Stimulated activated naive CD8-positive, alpha-beta T cell treated with anti-CD3 and anti-CD28 coated beads, Interleukin-15, Interleukin-2, amounts not matched to agents 100 U/mL and 50 U/mL, for 24 hours (primary cell): Measurements from ENCODE around the gene TIMP2.

Experiments
- ATAC-seq: fragments of 150-1000 bp; cut with Tn5 transposase; one replicate; pipeline ENCODE4 v1.10.0; 2021
- DNase-seq: peaks from one replicate; pipeline ENCODE4 v3.0.0; 2021

The TIMP2 gene

DNA sequence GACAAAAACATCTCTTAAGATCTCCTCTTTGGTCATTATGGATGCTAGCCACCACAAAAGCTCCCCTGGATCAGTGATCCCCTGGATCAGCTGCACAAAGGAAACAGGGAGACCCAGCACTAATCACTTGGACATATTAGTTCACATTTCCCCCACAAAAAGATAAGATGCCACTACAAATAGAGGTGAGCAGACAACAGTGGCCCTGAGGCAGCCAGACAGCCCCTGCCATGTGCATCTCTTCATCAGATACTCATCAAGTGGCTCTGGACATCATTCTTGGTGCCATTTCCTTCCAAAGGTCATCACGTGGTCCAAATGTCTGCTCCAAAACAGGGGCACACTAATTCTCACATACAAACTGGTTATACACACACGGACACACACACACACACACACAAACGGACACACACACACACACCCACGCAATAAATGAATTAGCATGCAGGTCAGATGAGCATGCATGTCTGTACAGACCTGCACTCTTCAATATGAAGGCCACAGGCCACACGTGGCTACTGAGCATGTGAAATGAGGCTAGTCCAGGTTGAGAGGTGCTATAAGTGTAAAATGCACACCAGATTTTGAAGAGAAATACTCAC, 88.7 kb downstream of the TIMP2 start:
- DNase-seq (no peak), ATAC-seq (no peak)

DNA sequence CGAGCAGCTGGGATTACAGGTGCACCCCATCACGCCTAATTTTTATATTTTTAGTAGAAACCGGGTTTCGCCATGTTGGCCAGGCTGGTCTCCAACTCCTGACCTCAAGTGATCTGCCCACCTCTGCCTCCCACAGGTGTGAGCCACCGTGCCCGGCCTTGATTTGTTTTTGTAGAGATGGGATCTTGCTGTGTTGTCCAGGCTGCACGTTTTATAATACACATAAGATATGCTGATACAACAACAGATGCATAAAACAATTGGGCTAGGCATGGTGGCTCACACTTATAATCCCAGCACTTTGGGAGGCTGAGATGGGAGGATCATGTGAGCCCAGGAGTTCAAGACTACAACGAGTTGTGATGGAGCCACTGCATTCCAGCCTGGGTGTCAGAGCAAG, 90.6 kb downstream of the TIMP2 start:
- no peak for DNase-seq
- ATAC-seq: no peak

DNA sequence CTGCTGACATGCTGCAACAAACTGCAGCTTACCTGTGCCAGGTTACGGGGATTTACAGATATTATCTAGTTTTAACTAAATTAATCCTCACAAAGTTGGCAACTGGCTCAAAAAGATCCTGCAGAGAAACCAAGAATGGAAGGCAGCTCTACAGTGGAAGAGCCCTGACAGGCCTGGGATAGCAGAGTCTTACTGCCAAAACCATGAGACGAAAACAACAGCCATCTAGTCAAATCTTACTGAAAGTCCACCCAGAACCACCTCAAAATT, 92.7 kb downstream of the TIMP2 start:
- no peak for ATAC-seq
- DNase-seq: no peak

DNA sequence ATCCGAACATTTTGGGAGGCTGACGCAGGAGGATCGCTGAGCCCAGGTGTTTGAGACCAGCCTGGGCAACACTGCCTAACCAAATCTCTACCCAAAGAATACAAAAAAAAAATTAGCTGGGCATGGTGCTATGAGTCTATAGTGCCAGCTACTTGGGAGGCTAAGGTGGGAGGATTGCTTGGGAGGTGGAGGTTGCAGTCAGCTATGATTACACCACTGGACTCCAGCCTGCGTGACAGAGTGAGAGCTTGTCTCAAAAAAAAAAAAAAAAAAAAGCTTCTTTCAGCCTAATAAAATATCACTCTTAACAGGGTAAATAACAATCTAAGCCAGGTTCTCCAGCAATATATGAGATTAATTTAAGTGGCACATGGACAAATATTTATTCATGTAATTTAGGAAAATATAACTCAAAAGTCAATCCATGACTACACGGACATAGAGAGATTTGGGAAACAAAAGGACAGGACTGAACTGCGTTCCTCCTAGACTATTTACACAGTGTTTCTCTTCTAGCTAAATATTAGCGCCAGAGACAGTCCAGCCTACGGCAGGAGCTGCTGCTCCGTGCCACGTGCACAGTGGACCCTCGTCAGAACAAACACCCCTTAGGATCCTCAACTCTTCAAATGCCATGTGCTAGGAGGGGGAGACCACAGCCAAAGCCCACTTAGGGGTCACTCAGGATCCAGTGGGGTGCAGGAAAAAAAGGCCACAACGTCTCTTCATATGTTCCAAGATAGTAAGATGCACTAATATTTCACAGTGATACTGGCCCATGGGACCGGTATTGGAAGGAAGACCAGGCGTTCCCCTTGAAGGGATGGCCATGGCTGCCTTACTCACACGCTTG, 93.3 kb downstream of the TIMP2 start:
- DNase-seq: no peak
- ATAC-seq: no peak

DNA sequence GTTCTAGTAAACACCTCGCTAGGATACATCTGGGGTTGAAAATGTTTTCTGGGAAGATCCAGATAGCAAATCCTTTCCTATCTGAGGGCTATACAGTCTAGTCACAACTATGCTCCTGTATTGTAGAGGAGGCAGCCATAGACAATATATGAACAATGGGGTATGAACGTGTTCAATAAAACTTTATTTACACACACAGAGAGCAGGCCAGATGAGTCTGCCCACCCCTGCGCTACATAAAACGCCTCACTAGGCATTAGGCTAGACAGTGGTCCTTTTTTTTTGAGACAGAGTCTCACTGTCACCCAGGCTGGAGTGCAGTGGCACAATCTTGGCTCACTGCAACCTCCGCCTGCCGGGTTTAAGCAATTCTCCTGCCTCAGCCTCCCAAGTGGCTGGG, 95.7 kb downstream of the TIMP2 start:
- no peak for DNase-seq
- no peak for ATAC-seq

DNA sequence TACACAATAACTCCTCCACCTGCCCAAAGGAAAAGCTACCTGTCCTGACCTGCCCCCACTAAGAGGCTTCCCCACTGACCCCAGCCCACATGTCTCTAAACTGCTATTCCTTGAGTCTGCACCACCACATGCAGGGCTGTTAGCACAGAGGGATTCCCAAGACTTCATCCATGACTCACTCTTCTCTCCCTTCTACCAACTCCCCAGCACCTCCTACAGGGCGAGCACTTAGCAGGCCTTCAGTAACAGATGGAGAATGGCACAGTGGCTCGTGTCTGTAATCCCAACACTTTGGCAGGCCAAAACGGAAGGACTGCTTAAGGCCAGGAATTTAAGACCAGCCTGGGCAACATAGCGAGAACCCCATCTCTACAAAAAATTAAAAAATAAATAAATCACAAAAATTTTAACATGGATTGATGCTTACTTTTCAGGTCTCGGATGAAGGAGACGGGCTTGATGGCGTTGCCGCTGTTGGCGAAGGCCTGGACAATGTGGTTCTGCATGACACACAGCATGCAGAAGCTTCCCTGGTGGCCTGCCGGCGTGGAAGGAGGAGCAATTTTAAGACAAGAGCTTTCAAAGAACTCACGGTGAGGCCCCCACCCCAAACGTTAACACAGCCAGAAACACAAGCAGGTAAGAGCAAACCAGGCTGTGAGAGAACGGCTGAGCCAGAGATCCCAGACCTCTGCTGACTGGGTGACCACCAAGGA, 96.6 kb downstream of the TIMP2 start:
- ATAC-seq: peak; percentile 51
- no peak for DNase-seq

DNA sequence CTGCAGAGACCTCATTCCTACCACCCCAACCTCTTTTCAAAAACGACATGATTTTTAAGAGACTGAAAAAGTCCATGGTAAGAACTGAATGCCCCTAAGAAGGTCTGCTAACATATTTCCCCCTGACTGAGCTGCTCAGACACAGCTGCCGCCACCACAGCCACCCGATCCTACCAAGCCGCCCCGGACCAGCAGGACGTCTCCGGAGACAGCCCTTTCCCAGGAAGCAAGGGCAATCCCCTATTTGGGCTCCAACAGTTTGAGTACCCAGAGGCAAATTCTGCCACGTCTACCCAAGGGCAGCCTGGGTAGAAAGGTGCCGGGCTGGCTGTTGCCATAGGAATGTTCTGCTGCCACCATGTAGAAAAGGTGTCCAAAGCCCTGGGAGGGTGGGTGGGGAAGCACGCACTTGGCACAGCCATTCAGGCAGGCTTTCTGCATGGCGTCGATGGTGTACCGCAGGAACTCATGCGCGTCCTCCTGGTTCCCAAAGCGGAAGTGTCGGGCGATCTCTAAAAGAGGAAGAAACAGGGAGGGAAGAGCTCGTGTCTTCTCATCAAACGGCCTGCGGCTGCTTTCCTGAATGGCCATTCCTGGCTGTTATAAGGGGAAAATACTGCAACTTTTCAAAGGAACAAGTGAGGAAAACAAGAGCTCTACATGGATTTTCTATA, 98.2 kb downstream of the TIMP2 start:
- no peak for DNase-seq
- ATAC-seq: no peak

DNA sequence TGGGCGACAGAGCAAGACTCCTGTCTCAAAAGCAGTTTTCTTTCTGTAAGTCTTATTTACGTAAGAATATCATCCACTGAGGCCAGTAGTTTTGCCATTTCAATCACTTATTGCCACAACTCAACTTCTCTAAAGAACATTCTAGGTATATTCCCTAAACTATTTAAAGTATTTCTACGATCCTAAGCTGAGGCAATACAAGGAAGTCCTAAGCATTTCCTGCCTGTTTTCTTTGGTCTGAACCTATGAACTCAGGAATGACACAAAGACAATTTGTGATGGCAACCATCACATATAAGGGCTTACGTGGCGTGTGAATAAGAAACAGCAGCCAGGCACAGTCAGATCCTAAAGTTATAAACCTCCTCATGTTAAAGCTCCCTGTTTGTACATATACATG, 98.8 kb downstream of the TIMP2 start:
- ATAC-seq (no peak), DNase-seq (no peak)

DNA sequence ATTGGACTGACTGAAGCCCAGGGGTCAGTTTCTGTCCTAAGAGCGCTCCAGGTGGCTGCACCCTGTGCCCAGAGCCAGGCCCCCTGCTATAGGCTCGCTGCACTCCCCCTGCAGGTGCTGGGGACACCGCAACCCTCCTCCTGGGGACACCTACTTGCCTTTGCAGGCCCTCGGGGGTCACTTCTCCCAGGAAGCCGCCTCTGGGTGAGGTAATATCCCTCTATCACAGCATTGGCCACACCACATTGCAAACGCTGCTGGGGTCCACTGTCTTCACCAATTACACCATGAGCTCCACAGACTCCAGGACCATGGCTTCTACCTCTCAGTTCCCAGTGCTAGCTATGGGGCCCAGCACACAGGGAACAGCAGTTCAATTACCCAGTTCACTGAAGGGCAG, 99.5 kb downstream of the TIMP2 start:
- no peak for DNase-seq
- no peak for ATAC-seq

DNA sequence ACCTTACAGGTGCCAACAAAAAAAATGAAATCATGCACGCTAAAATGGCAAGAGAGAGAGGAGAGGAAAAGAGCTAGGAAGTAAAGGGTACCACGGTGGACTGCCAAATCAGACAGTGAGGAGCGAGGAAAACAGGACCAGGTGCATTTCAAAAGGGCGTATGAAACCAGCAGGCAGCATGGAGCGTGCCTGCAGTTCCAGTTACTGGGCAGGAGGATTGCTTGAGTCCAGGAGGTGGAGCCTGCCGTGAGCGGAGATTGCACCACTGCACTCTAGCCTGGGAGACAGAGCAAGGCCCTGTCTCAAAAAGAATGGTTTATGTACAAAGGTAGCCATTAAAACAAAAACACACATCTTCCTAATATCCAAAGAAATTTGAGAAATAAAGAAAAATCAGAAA, 100.9 kb downstream of the TIMP2 start:
- no peak for ATAC-seq
- DNase-seq: no peak

DNA sequence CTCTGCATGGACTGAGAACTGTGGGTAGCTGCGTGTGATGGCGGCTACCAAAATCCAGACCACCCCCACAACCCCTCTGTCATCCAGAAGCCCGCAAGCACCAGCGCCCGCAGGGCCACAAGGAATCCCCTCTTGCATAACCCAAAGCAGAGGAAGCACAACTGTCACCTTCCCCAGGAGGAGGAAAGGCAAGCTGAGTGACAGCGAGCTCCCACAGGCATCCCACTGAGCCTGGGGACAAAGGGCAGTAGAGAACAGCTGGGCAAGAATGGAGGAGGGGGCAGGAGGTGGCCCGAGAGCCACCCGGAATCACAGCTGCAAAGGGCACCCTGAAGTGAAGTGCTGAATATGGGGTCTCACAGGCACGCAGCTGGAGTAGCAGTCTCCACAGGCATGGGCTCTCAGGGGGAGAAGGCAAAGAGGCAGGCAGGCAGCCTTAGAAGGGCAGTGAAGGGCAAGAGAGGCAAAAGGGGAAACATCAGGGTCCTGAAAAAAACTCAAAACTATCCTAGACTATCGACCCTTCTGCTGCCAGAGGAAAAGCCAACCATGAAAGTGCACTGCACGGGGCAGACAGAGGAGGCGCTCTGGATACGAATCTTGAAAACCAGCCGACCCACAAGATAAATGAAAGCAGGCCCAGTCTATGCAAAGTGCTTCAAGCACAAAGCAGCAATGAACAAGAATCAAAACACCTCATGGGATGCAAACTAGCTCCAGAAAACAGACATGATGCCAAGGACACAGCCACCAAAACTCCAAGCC, 101.7 kb downstream of the TIMP2 start:
- ATAC-seq: no peak
- no peak for DNase-seq

DNA sequence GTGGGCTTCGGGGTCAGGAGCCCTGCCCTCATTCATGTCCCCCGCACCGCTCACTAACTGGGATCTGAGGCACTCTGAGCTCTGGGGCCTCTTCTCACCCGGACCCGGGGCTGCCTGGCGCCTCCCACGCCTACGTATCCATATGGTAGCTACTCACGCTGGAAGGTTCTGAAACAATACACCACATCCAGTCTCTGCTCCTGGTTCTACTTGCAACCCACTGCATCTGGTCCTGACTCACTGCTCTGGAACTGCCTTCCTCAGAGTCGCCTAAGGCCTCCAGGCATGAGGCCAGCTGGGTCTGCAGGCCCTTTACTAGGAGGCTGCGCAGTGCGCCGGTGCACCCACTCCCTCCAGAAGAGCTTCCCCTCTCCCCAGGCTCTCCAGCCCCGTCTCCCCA, 102.6 kb downstream of the TIMP2 start:
- DNase-seq (no peak), ATAC-seq (no peak)

DNA sequence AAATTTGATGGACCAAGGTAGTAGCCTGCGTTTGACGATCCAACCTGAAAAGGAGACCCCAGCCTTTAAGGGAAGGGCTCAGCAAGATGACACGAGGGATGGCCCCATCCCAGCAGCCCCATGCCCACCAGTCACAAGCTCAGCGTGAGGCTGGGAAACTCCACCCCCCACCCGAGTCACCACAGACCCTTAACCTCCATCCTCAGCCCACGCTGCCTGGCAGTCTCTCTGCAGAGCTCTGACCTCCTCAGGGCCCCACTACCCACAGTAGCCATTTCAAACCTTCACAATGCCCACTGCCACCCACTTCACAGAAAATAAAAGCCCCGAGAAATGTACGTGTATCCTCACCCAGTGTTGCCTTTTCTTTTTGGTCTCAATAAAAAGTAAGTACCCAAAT, 103.2 kb downstream of the TIMP2 start:
- no peak for ATAC-seq

DNA sequence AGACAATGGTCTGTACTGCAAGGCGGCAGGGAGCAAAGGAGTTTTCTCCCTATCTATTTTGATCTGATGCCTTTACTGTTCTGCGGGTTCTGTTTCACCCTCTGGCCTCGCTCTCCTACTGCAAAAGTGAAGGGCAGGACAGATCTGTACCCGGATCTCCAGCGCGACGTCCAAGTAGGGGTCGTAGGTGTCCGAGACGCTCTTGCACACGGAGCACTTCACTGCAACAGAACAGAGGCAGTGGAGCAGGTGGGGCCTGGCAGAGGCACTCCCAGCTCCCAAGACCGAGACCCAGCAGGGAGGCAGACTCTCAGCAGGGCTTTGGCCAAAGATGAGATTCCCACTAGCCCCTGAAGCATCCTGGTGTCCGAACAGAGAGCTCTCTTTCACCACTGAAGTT, 104.3 kb downstream of the TIMP2 start:
- no peak for ATAC-seq
- DNase-seq: no peak

More for the DNA sequence above, 103.2 kb downstream of the TIMP2 start:
- no peak for DNase-seq

DNA sequence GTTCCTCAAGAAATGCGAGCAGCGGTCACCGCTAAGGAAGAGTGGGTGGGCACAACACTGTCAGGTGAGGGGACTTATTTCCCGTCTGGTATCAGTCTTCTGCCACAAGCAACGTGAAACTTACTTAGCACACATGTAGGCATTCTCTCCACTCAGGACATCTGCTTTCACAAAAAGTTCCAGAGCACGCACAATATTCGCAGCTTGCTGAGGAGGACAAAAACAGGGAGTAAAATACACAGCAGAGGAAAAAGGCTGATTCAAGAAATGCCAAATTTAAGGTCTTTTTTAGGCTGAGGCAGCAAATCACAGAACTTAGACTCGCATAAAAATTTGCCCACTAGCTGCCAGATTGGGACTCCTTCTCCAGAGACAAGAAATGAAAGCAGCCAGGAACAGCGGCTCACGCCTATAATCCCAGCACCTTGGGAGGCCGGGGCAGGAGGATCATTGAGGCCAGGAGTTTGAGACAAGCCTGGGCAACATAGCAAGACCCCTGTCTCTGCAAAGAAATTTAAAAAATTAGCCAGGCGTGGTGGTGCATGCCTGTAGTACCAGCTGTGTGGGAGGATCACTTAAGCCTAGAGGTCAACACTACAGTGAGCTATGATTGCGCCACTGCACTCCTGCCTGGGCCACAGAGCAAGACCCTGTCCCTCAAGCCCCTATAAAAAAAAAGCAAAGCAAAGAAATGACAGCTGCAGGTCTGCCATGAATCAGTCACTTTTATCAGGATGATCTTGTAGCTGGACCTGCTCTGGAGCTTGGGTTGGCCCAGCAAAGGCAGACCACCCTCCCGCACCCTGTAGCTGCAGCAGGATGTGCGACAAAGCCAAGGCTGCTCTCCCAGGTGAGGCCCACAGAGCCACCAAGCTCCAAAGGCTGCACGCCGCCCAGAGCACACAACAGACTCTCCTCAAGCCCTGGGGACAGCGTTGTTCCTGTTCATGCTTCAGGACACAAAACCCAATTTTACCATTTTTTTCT, 105.1 kb downstream of the TIMP2 start:
- DNase-seq (no peak), ATAC-seq (no peak)

DNA sequence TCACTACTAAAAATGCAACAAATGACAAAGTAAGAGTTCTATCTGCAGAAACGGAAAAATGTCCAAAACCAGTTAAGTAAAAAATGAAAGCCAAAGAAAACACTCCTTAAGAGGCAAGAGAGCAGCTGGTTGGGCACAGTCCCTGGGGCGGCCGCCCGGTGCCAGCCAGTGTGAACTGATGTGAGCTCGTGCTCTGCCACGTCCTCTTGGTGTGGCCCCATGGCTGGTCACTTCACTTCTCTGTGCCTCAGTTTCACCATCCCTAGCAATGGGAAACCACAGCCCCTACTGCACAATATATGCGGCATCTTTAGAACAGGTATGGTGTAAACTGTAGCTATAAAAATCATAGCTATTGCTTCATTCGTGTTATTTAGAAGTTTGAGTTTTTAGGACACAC, 105.8 kb downstream of the TIMP2 start:
- ATAC-seq: no peak
- no peak for DNase-seq

DNA sequence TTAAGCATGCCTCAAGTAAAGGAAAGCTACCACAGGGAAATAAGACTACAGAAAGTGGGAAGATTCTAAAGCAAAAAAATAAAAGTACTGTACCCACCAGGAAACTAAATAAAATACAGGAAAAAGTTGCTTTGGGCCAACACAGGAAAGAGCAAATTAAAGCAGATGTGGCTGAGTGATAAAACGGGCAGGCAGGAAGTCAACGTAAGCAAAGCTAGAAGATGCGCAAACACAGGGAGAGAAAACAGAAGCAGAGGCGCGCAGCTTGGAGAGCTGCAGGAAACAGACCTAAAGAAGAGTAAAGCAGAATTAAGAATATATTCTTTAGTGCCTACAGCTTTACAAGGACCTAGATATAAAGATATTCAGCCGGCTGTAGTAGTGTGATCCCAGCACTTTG, 106.3 kb downstream of the TIMP2 start:
- DNase-seq (no peak), ATAC-seq (no peak)

DNA sequence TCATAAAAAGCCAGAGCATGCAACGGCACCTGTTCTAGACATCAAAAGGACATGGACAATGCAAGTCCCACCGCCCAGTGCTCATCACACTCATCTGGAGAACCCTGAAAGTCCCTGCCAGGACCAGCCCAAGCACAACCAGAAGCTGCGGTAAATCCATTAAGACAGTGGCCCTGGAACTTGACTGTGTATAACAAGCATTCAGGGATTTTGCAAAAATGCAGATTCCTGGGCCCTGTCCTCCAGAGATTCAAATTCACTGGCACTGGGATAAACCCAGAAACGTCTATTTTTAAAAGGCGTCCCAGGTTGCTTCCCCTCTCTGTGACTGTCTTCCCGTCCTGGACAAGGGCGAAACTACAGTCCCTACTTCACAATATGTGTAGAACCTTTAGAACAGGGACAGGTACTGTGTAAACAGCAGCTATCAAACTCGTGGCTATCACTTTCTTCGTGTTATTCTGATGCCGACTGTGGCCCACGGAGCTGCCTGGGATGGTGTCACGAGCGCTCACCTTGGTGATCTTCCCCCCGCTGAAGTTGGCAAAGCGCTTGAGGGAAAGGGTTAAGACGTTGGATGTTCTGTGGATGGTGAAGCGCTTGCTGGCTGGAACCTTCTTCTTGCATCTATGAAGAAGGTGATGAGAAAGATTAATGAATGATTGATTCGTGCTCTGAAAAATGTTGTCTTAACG, 106.9 kb downstream of the TIMP2 start:
- ATAC-seq: no peak
- DNase-seq: no peak

DNA sequence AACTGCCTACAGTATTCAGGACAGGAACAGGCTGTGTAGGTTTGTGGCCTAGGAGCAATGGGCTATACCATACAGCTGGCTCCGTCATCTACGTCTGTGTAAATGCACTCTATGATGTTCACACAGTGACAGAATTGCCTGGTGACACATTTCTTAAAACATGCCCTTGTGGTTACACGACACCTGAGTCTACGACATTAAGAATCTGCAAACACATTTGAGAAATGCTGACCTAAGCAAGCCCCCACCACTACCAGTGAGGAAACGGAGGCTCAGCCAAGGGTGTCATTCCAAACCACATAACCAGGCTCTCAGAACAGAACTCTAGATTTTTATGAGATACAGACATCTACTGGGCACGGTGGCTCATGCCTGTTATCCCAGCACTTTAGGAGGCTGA, 108.1 kb downstream of the TIMP2 start:
- DNase-seq: peak; percentile 35
- peak; percentile 90 for ATAC-seq

DNA sequence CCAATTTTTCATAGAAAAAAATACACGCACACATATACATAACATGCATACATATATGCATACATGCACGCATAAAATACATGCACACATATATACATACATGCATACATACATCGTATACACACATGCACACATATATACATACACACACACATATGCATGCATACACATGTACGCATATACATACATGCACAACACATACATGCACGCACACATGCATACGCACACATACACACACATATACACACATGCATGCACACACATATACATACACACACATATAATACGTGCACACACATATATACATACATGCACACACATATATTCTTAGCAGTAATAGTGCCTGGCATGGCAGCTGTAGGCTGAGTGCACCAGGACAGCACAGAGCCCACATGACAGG, 109.5 kb downstream of the TIMP2 start:
- DNase-seq (no peak), ATAC-seq (no peak)

DNA sequence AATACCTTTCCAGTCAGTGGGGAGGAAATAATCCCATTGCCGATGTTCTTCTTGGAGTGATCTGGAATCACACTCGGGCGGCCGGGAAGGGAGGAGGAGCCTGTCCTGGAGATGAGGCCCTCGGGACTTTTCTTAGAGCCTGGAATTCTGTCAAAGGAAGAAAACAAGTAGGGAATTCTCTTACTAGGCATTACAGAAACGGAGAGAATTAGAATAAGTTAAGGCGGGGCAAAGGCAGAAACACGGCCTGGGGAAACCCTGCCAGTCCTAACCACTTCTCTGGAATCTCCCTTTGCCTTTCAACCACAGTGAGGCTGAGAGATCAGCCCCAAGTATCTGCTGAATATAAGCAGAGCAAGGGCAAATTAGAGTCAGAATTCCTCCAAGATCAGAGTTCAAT, 112.3 kb downstream of the TIMP2 start:
- no peak for DNase-seq

More for the DNA sequence above, 112.3 kb downstream of the TIMP2 start:
- ATAC-seq: no peak
